ACC112 (cell line): ENCODE measurements around the gene PLXDC2.

Source experiments
- H2AFZ ChIP-seq: fragments of 200-600 bp; sonication (generic); one replicate; pipeline ENCODE4 v1.6.0; 2017; ENCODE audit warnings: antibody characterized with exemption, low read length; ENCODE audit not compliant: unreplicated experiment
- H3K27ac ChIP-seq: fragments of 200-600 bp; sonication (generic); 2 replicates; pipeline ENCODE4 v1.5.1; 2014; ENCODE audit warnings: low read depth, mild to moderate bottlenecking, antibody characterized with exemption, low read length, moderate library complexity
- H3K27me3 ChIP-seq: fragments of 200-600 bp; sonication (generic); 2 replicates; pipeline ENCODE4 v1.6.1; 2014; ENCODE audit warnings: mild to moderate bottlenecking, antibody characterized with exemption, low read length, moderate library complexity, mixed read lengths; ENCODE audit not compliant: insufficient read depth
- H3K36me3 ChIP-seq: fragments of 200-600 bp; sonication (generic); 2 replicates; pipeline ENCODE4 v1.6.1; 2016; ENCODE audit warnings: mild to moderate bottlenecking, antibody characterized with exemption, low read length, moderate library complexity, mixed read lengths; ENCODE audit not compliant: insufficient read depth
- H3K4me1 ChIP-seq: fragments of 200-600 bp; sonication (generic); one replicate; pipeline ENCODE4 v1.6.1; 2016; ENCODE audit warnings: low read length, mixed read lengths; ENCODE audit not compliant: insufficient read depth, unreplicated experiment, control insufficient read depth
- H3K4me3 ChIP-seq: fragments of 200-600 bp; sonication (generic); 2 replicates; pipeline ENCODE4 v1.5.1; 2014; ENCODE audit warnings: mild to moderate bottlenecking, low read depth, low read length
- H3K79me2 ChIP-seq: fragments of 200-600 bp; sonication (generic); one replicate; pipeline ENCODE4 v1.6.0; 2016; ENCODE audit warnings: low read length; ENCODE audit not compliant: control insufficient read depth, unreplicated experiment, insufficient read depth

Gene PLXDC2

DNA sequence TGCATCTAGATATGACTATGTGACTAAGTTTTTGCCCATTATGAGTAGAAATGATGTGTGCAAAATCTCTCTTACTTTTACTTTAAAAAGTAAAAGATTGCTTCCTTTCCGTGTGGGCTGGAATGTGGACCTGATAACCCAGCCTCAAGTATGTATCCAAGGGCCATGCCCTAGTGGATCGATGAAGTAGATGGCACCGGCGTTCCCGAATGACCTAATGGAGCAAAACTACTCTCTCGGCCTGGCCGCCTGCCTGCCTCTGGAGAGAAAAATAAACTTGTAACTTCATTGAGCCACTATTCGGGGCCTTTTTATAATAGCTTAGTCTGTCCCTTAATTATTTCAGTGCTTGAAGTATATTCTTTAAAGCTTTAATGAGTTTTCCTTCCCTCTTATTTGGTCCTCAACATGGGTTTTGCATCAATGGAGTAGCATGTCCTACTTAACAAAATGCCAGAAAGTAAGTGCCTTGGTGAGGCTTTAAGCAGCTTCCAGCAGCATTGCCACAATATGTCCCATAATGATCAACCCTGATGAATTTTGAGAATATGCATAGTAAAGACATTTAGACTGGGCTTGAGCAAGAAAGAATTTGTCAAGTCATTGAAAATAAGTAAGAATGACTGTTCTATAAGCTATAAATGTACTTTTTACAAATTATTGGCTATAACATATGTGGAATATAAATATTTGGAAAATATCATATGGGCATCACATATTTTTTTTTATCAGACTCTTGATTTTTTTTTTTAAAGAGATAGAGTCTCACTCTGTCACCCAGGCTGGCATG lies 61.4 kb downstream of the PLXDC2 start:
- Histone ChIP-seq H3K27me3 (no peaks in the 10 kb centered on the region), H3K4me1 (no peaks in the 10 kb centered on the region), H3K4me3 (no peak overlapping the region), H3K27ac (no peak overlapping the region), H2AFZ (no peak overlapping the region), H3K36me3 (no peaks in the 10 kb centered on the region), H3K79me2 (no peaks in the 10 kb centered on the region)

DNA sequence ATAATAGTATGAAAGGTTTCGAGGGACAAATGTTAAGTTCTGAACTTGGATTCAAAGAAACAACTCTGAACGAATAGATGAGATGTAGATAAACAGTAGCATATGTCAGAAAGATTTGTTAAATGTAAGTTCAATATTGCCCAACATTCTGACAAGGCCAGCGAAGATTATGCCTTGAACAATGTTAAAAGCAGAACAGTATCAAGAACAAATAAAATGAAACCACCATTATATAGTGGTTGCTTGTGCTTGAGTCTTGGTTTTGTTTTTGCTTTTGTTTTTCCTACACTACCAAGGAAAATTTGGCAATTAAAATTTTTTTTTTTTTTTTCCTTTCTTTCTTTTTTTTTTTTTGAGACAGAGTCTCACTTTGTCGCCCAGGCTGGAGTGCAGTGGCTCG lies 66.4 kb downstream of the PLXDC2 start:
- Histone ChIP-seq H3K27me3 (no peaks in the 10 kb centered on the region), H3K36me3 (no peaks in the 10 kb centered on the region), H3K79me2 (no peaks in the 10 kb centered on the region), H2AFZ (no peak overlapping the region), H3K27ac (no peak overlapping the region), H3K4me1 (no peaks in the 10 kb centered on the region), H3K4me3 (no peak overlapping the region)

DNA sequence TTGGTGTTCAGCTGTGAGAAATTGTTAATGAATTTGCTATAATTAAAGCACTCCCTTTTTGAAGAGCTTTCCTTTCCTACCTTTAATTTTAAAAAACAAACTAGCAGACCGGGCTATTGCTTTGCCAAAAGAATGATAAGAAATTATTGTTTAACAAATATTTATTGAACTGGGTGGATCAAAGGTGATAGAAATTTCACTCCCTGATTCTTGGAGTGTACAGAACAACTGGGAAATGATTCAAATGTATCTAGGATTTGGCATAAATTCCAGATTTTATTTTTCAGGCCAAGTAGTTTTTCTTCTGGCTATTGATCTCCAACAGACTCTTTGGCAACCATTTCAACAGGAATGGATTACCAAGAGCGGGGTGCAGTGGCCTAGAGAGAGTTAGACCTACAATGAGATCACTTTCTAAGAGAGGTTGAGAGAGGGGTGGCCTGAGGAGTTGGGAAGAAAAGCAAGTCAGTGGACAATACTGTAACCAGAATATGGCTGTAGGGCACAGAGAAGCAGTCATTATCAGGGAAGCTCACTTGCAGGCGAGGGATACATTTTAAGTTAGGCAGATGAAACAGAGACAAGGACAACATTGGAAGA lies 71.9 kb downstream of the PLXDC2 start:
- Histone ChIP-seq H3K4me3 (no peak overlapping the region), H3K27me3 (no peaks in the 10 kb centered on the region), H3K36me3 (no peaks in the 10 kb centered on the region), H3K27ac (no peak overlapping the region), H2AFZ (no peak overlapping the region), H3K4me1 (no peaks in the 10 kb centered on the region), H3K79me2 (no peaks in the 10 kb centered on the region)

DNA sequence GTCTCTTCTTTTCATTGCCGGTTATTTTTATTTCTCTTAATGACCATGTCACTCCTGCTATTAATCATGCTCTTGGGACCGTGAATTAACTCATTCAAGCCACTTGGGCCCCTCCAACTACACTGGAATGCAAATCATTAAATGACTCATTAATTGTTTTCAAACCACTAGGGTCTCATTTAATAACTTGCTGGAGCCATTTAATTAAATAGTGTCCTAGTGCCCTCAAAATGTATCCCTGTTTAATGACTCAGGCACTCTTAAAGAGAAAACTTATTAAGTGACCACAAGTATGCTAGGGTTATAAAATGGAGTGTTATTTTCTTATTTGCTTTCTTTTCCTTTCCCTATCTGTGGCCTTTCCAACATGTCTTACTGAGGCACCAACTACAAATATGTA lies 73.0 kb downstream of the PLXDC2 start:
- Histone ChIP-seq H3K36me3 (no peaks in the 10 kb centered on the region), H3K4me1 (no peaks in the 10 kb centered on the region), H2AFZ (no peak overlapping the region), H3K27me3 (no peaks in the 10 kb centered on the region), H3K4me3 (no peak overlapping the region), H3K79me2 (no peaks in the 10 kb centered on the region), H3K27ac (no peak overlapping the region)

DNA sequence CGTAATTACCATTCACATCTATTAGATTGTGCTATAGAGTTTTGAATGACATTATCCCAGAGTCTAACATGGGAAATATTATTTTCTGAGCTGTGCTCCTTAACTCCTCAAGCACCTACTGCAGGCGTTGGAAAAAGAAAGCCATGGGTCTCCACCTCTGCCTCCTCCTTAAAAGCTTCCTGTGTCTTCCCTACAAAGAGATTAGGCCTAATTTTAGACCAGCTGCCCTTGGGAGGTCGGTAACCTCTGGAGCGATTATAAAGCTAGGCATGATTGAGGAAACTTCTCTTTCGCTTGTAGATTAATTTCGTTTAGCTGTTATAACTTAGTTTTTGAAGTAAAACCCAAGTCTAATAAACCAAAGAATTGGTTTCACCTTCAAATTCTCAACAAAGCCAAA lies 75.2 kb downstream of the PLXDC2 start:
- Histone ChIP-seq H2AFZ (no peak overlapping the region), H3K27ac (no peak overlapping the region), H3K4me3 (no peak overlapping the region), H3K36me3 (no peaks in the 10 kb centered on the region), H3K4me1 (no peaks in the 10 kb centered on the region), H3K79me2 (no peaks in the 10 kb centered on the region), H3K27me3 (no peaks in the 10 kb centered on the region)

DNA sequence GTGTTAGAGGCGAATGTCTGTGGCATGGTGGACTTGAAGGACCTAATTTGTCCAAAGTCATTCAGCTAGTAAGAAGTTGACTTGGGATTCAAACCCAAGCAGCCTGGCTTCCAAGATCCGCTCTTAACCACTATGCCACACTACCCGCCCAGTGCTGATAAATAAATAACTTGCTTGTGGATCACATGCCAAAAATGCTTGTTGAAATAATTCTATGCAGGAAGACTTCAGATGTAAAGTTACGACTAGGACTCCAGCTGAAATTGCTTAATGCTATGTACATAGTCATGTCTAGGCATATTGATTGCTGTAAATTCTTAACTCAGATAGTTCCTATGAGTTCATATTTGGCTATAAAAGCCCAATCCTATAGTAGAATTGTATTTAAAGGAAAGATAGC lies 76.0 kb downstream of the PLXDC2 start:
- H3K4me3 ChIP-seq, result no peak overlapping the region
- no peak overlapping the region for H2AFZ ChIP-seq
- no peak overlapping the region for H3K27ac ChIP-seq
- no peaks in the 10 kb centered on the region for H3K27me3 ChIP-seq
- H3K36me3 ChIP-seq, result no peaks in the 10 kb centered on the region
- no peaks in the 10 kb centered on the region for H3K79me2 ChIP-seq
- H3K4me1 ChIP-seq, result no peaks in the 10 kb centered on the region

DNA sequence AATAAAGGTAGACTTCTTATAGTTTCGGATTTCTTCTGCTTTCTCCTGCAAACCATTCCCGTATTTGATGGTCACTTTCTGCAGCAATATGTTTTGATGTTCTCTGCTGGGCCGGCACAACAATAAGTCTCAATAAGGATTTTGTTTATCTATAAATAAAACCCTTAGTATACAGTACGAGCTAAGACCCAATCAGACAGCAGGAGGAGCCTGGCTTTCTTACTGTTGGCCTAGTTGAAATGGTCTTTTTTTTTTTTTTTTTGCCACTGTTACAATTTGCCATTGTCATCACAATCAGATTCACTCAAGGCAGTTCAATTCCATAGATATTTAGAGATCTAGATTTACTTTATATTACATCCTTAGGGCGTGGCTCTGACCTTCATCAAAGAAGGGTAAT lies 76.4 kb downstream of the PLXDC2 start:
- H3K27ac ChIP-seq, result no peak overlapping the region
- H3K4me1 ChIP-seq, result no peaks in the 10 kb centered on the region
- no peaks in the 10 kb centered on the region for H3K36me3 ChIP-seq
- H3K4me3 ChIP-seq, result no peak overlapping the region
- H3K79me2 ChIP-seq, result no peaks in the 10 kb centered on the region
- H2AFZ ChIP-seq, result no peak overlapping the region
- H3K27me3 ChIP-seq, result no peaks in the 10 kb centered on the region

DNA sequence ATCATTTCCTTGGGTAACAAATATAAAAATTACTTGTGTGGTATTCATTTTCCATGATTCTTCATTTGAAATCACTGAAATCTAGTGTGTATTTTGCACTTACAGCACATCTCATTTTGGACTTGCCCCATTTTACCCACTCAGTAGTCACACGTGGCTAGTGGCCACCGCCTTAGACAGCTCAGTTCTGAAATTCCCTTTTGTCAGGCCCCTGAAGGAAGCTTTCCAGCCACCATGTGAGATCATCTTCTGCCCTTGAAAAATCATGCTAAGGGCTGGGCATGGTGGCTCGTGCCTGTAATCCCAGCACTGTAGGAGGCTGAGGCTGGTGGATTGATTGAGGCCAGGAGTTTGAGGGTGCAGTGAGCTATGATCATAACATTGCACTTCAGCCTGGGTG lies 79.3 kb downstream of the PLXDC2 start:
- Histone ChIP-seq H3K4me1 (no peaks in the 10 kb centered on the region), H2AFZ (no peak overlapping the region), H3K79me2 (no peaks in the 10 kb centered on the region), H3K27me3 (no peaks in the 10 kb centered on the region), H3K36me3 (no peaks in the 10 kb centered on the region), H3K27ac (no peak overlapping the region), H3K4me3 (no peak overlapping the region)

DNA sequence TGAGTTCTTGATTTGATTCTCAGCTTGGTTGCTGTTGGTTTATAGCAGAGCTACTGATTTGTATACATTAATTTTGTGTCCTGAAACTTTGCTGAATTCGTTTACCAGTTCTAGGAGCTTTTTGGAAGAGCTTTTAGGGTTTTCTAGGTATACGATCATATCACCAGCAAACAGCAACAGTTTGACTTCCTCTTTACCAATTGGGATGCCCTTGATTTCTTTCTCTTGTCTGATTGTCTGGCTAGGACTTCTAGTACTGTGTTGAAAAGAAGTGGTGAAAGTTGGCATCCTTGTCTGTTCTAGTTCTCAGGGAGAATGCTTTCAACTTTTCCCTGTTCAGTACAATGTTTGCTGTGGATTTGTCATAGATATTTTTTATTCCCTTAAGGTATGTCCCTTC lies 86.2 kb downstream of the PLXDC2 start:
- Histone ChIP-seq H3K27ac (no peak overlapping the region), H3K27me3 (no peaks in the 10 kb centered on the region), H3K4me1 (no peaks in the 10 kb centered on the region), H2AFZ (no peak overlapping the region), H3K36me3 (no peaks in the 10 kb centered on the region), H3K4me3 (no peak overlapping the region), H3K79me2 (no peaks in the 10 kb centered on the region)

DNA sequence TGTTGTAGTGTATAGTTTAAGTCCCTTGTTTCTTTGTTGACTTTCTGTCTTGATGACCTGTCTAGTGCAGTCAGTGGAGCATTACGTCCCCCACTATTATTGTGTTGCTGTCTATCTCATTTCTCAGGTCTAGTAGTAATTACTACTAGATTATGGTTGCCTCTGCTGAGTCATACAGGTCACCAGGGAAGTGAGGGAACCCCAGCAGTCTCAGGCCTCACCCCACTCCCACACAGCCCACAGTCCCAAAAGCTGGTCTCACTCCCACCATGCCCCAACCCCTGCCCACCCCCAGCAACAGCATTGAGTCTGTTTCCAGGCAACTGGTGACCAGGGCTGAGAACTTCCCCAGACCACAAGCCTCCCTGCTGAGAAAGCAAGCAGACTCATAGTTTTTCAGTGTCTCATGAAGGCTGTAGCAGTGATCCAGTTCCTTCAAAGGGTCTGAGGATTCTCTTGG lies 88.0 kb downstream of the PLXDC2 start:
- no peaks in the 10 kb centered on the region for H3K79me2 ChIP-seq
- H3K4me3 ChIP-seq, result no peak overlapping the region
- no peak overlapping the region for H3K27ac ChIP-seq
- H2AFZ ChIP-seq, result no peak overlapping the region
- no peaks in the 10 kb centered on the region for H3K4me1 ChIP-seq
- H3K36me3 ChIP-seq, result no peaks in the 10 kb centered on the region
- H3K27me3 ChIP-seq, result no peaks in the 10 kb centered on the region

DNA sequence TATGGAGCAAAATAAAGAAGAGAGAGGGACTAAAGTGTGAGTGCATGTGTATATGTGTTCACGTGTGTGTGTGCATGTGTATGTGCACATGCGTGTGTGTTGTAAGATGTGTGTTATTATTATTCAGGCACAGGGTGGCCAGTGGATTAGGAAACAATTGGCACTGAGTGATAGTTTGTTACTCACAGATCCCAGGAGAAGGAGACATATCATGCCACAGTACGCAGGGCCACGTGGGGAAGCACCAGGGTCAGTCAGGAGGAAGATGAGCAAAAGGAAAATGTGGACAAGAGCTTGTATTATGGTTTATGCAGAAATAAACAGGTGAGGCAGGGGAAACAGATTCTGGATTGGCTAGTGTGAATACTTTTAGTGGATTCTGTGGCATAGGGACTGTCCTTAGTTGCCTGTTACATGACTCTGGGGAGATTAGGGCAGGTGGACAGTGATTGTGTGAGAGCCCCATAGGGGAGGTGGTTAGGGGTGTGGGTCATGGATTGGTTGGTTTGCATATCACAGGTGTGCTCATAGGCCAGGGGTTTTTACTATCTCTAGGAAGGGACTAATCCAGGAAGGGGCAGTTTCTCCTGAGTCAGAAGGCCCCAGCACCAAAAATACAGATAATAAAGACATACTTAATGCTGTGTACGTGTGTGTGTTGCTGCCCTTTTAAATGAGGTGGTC lies 90.0 kb downstream of the PLXDC2 start:
- no peaks in the 10 kb centered on the region for H3K4me1 ChIP-seq

More for the DNA sequence above, 90.0 kb downstream of the PLXDC2 start:
- Histone ChIP-seq H2AFZ (no peak overlapping the region), H3K36me3 (no peaks in the 10 kb centered on the region), H3K27me3 (no peaks in the 10 kb centered on the region), H3K27ac (no peak overlapping the region), H3K4me3 (no peak overlapping the region), H3K79me2 (no peaks in the 10 kb centered on the region)
